ENCODE data around the gene WDFY2.
"Not testable (repeated sequence)": the region's sequence is repeated elsewhere in the genome, so short reads cannot be mapped to it uniquely, and the experiment has no call there.

Gene WDFY2

GRCh38 chr13:51564252-51564651, 20.0 kb upstream of the WDFY2 start:
- no peak for DNase-seq (ENCODE audit: low read depth)

- no peak for DNase-seq (ENCODE audit: low read depth)
Observed at GRCh38 chr13:51564671-51565070, 19.6 kb upstream of the WDFY2 start.

GRCh38 chr13:51569001-51569400, 15.3 kb upstream of the WDFY2 start:
- not testable (repeated sequence) for DNase-seq (ENCODE audit: low read depth)

- no peak for DNase-seq (ENCODE audit: low read depth)
Observed at GRCh38 chr13:51576754-51577153, 7.5 kb upstream of the WDFY2 start.

GRCh38 chr13:51577690-51578089, 6.6 kb upstream of the WDFY2 start:
- DNase-seq (ENCODE audit: low read depth), result no peak

- DNase-seq (ENCODE audit: low read depth), result no peak
Observed at GRCh38 chr13:51579676-51580075, 4.6 kb upstream of the WDFY2 start.

- DNase-seq (ENCODE audit: low read depth), result no peak
Observed at GRCh38 chr13:51581148-51581820, 3.0 kb upstream of the WDFY2 start.

GRCh38 chr13:51583469-51583874, 790 bp upstream of the WDFY2 start:
- DNase-seq (ENCODE audit: low read depth), result no peak

GRCh38 chr13:51584731-51585672, 740 bp downstream of the WDFY2 start:
- DNase-seq (ENCODE audit: low read depth), result peak; percentile 48

GRCh38 chr13:51585696-51586095, 1.4 kb downstream of the WDFY2 start:
- no peak for DNase-seq (ENCODE audit: low read depth)

- no peak for DNase-seq (ENCODE audit: low read depth)
Observed at GRCh38 chr13:51587372-51587771, 3.1 kb downstream of the WDFY2 start.

- no peak for DNase-seq (ENCODE audit: low read depth)
Observed at GRCh38 chr13:51588406-51588949, 4.2 kb downstream of the WDFY2 start.

GRCh38 chr13:51589793-51590192, 5.5 kb downstream of the WDFY2 start:
- DNase-seq (ENCODE audit: low read depth), result no peak

GRCh38 chr13:51590231-51590970, 6.1 kb downstream of the WDFY2 start:
- DNase-seq (ENCODE audit: low read depth), result no peak

GRCh38 chr13:51590971-51591627, 6.8 kb downstream of the WDFY2 start:
- no peak for DNase-seq (ENCODE audit: low read depth)

- not testable (repeated sequence) for DNase-seq (ENCODE audit: low read depth)
Observed at GRCh38 chr13:51591938-51592337, 7.7 kb downstream of the WDFY2 start.

GRCh38 chr13:51594432-51594831, 10.2 kb downstream of the WDFY2 start:
- DNase-seq (ENCODE audit: low read depth), result no peak

GRCh38 chr13:51595416-51595815, 11.2 kb downstream of the WDFY2 start:
- DNase-seq (ENCODE audit: low read depth), result no peak

GRCh38 chr13:51596541-51596940, 12.3 kb downstream of the WDFY2 start:
- DNase-seq (ENCODE audit: low read depth), result no peak

- no peak for DNase-seq (ENCODE audit: low read depth)
Observed at GRCh38 chr13:51599444-51600176, 15.3 kb downstream of the WDFY2 start.

- no peak for DNase-seq (ENCODE audit: low read depth)
Observed at GRCh38 chr13:51600703-51601102, 16.4 kb downstream of the WDFY2 start.
